GM12801 (cell line): Measurements from ENCODE around the gene FAM163A.

Experiments
- TF ChIP-seq, protein P1 (sequence below): IDR thresholded peaks from one replicate; pipeline ENCODE4 v1.5.1; 2011; ENCODE audit warnings: control low read depth; ENCODE audit not compliant: insufficient read length; ENCODE audit errors: extremely low read depth

Gene FAM163A

DNA sequence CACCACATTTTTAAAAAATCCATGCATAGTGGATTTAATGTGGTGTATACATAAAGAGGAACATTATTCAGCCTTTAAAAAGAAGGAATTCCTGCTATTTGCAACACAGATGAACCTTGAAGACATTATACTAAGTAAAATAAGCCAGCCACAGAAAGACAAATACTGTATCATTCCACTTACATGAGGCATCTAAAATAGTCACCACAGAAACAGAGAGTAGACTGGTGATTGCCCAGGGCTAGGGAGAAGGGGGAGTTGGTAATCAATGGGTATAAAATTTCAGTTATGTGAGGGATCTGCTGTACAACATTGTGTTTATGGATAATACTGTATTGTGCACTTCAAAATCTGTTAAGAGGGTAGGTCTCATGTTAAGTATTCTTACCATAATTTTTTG lies 10.0 kb downstream of the FAM163A start:
- TF ChIP-seq, protein P1, sequence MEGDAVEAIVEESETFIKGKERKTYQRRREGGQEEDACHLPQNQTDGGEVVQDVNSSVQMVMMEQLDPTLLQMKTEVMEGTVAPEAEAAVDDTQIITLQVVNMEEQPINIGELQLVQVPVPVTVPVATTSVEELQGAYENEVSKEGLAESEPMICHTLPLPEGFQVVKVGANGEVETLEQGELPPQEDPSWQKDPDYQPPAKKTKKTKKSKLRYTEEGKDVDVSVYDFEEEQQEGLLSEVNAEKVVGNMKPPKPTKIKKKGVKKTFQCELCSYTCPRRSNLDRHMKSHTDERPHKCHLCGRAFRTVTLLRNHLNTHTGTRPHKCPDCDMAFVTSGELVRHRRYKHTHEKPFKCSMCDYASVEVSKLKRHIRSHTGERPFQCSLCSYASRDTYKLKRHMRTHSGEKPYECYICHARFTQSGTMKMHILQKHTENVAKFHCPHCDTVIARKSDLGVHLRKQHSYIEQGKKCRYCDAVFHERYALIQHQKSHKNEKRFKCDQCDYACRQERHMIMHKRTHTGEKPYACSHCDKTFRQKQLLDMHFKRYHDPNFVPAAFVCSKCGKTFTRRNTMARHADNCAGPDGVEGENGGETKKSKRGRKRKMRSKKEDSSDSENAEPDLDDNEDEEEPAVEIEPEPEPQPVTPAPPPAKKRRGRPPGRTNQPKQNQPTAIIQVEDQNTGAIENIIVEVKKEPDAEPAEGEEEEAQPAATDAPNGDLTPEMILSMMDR = no peak

DNA sequence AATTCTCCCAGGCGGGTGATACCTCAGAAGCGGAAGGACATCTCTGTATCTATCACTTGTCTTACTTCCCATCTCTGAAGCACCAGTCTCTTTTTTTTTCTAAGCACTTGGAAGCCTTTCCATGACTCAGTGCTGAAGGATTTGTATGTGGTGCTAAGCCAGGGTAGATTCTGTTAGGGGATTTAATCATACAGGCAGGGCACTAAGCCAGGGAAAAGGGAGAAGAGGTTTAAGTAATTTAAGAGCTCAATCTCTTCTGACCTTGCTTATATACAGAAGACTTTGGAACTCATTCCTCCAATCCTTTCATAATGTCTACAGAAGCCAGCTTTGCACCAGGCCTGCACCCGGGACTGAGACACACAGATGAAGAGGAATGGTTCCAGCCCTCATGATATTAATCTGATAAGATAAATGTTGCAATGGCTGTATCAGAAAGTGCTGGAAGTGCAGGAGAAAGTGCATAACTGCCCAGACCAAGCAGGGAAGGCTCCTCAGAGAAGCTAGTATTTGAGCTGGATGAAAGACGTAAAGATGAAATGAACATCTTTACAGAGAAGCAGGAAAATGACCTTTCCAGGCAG lies 11.0 kb downstream of the FAM163A start:
- TF ChIP-seq, protein P1 = no peak

DNA sequence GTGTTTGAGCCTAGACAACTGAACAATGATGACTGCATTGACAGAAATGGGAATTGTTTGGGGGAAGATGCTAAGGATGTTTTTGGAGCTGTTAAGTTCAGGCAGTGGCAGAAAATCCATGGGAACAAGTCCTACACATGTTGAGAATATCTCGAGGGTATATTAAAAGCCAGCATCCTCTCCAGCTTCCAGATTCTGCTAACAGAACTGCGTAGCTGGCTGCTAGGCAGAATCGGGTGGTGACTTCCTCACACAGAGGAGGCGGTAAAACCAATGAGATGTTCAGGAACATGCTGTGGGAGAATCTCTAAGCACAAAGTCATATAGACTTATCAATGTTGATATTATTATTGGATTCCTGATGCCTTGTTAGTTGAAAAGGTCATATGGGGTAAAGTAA lies 14.8 kb downstream of the FAM163A start:
- TF ChIP-seq, protein P1 = no peak

DNA sequence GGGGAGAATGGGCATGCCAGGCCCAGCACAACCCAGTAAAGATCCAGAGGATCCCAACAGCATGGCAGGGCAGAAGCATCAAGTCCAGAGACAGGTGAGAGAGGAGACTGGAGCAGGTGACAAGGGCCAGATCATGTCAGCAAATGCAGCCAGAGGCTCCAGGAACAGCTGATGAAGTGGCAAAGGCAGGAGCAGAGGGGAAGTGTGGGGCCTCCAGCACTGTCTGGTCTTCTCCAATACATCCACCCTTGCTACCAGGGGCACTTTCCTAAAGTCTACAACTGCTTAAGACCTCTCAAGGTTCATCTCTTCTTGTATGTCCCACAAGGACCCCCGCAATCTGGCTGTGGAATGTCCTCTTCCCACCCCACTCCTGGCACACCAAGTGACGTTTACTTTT lies 17.4 kb downstream of the FAM163A start:
- TF ChIP-seq, protein P1 = no peak

DNA sequence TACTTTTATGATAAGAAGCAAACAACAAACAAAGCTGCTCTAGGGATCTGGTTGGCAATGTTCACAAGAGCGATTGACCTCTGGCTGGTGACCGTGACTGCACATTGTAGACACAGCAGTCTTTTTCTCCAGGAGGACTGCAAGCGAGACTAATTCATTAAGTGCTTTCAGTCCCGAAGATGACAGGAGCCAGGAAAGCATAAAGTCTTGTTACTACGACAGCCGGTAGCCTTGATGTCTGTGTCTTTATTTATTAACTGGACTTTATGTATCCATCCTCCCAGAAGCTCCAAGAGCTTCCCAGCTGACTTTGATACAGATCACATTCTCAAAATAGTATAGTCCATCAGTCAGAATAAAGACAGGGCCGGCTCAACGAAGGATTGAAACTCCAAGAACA lies 18.2 kb downstream of the FAM163A start:
- TF ChIP-seq, protein P1 = no peak

DNA sequence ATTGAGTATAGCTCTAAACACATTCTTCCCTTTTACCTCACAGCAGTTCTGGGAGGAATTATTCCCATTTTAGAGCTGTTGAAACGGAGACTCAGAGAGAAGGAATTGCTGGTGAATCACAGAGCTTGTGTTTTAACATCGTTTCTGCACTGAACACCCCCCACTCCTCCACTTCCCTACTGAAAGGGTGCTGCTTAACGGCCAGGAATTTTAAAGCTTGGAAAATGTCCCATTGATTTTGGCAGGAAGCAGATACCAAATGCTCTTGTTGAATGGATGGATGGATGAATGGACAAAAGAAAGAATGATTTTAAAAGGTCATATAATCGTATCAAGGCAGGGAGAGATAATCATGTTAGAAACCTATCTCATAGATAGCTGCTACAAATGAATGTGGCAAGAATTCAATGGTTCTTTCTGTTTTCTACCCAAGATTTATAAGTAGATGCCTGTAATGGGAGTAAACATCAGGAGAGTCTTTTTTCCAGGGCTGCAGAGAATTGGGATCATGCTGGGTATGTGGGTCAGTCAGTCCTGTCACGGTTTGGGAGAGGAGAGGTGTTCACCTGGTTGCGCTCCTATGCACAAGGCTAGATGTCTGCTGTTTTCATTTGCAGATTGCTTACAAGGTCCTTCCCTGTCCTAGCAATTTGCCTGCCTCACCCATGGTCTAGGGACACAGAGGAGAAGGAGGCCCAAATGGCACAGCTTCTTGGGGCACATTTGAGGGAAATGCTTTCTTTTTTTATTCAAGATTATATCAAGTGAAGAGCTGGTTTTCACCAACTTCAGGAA lies 19.0 kb downstream of the FAM163A start:
- TF ChIP-seq, protein P1 = no peak

DNA sequence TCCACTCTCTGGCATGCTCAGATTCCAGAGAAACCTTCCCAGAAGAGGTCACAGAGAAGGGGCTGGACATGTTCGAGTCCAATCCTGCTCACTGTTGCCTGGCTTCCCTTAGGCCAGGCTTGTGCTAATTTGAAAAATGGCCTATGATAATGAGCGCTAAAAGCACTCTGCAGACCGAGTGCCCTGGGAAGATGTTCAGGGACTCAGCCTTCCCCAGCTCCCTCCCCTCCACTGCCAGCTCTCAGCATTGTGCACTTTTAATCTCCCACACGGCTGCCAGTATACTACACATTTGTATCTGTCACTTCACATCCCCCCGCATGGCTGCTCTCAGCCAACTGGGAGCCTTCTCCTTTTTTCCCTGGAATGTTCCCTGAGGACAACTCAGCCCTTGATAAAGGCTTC lies 24.1 kb downstream of the FAM163A start:
- TF ChIP-seq, protein P1 = no peak
